C4-2B (cell line): Measurements from ENCODE around the gene NALCN.

Experiments used
- ZFX ChIP-seq: fragments of 450-650 bp; IDR thresholded peaks from 2 replicates; pipeline ENCODE4 v1.6.1; 2017
- TF ChIP-seq, protein P1 (sequence below): fragments of 450-650 bp; conservative IDR thresholded peaks from 2 replicates; pipeline ENCODE4 v1.5.1; 2017; ENCODE audit warnings: mild to moderate bottlenecking

DNA sequence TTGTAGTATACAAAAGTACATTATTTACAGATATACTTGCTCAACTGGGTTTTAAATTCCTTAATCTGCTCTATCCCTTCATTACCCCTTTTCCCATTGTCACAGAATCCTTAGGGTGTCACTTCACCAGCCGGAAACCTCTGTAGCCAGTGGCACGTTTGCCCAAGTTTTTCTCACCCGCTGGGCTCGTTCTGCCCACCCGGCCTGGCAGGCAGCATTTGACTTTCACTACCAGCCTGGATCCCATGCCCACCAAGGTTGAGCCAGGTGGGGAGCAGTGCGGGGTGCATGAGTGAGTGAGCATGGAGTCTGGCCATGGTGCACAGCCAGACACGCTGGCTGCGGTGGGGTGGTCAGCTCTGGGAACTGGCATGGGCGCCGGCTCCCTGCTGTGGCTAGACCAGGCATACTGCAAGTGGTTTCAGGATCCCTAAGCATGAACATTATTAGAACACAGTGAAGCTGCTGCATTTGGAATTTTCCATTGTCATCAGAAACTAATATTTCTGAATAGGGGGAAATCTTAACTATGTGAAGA lies 98.3 kb downstream of the NALCN start:
- TF ChIP-seq, protein P1, sequence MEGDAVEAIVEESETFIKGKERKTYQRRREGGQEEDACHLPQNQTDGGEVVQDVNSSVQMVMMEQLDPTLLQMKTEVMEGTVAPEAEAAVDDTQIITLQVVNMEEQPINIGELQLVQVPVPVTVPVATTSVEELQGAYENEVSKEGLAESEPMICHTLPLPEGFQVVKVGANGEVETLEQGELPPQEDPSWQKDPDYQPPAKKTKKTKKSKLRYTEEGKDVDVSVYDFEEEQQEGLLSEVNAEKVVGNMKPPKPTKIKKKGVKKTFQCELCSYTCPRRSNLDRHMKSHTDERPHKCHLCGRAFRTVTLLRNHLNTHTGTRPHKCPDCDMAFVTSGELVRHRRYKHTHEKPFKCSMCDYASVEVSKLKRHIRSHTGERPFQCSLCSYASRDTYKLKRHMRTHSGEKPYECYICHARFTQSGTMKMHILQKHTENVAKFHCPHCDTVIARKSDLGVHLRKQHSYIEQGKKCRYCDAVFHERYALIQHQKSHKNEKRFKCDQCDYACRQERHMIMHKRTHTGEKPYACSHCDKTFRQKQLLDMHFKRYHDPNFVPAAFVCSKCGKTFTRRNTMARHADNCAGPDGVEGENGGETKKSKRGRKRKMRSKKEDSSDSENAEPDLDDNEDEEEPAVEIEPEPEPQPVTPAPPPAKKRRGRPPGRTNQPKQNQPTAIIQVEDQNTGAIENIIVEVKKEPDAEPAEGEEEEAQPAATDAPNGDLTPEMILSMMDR = no peak
- TF ChIP-seq ZFX = no peak
